ENCODE data around the gene ENOX1. TPM values are rescaled to one million over a fixed set of nuclear protein-coding genes. Genes with fewer than 3 reads are reported as not detected.

Gene ENOX1
- total and polyA plus RNA-seq, 2 of the 8 experiments (the other 6 are each of a cell fraction or from before 2014, with no cell fraction given) = 0.23 to 0.37 TPM

- TF ChIP-seq, protein P1, sequence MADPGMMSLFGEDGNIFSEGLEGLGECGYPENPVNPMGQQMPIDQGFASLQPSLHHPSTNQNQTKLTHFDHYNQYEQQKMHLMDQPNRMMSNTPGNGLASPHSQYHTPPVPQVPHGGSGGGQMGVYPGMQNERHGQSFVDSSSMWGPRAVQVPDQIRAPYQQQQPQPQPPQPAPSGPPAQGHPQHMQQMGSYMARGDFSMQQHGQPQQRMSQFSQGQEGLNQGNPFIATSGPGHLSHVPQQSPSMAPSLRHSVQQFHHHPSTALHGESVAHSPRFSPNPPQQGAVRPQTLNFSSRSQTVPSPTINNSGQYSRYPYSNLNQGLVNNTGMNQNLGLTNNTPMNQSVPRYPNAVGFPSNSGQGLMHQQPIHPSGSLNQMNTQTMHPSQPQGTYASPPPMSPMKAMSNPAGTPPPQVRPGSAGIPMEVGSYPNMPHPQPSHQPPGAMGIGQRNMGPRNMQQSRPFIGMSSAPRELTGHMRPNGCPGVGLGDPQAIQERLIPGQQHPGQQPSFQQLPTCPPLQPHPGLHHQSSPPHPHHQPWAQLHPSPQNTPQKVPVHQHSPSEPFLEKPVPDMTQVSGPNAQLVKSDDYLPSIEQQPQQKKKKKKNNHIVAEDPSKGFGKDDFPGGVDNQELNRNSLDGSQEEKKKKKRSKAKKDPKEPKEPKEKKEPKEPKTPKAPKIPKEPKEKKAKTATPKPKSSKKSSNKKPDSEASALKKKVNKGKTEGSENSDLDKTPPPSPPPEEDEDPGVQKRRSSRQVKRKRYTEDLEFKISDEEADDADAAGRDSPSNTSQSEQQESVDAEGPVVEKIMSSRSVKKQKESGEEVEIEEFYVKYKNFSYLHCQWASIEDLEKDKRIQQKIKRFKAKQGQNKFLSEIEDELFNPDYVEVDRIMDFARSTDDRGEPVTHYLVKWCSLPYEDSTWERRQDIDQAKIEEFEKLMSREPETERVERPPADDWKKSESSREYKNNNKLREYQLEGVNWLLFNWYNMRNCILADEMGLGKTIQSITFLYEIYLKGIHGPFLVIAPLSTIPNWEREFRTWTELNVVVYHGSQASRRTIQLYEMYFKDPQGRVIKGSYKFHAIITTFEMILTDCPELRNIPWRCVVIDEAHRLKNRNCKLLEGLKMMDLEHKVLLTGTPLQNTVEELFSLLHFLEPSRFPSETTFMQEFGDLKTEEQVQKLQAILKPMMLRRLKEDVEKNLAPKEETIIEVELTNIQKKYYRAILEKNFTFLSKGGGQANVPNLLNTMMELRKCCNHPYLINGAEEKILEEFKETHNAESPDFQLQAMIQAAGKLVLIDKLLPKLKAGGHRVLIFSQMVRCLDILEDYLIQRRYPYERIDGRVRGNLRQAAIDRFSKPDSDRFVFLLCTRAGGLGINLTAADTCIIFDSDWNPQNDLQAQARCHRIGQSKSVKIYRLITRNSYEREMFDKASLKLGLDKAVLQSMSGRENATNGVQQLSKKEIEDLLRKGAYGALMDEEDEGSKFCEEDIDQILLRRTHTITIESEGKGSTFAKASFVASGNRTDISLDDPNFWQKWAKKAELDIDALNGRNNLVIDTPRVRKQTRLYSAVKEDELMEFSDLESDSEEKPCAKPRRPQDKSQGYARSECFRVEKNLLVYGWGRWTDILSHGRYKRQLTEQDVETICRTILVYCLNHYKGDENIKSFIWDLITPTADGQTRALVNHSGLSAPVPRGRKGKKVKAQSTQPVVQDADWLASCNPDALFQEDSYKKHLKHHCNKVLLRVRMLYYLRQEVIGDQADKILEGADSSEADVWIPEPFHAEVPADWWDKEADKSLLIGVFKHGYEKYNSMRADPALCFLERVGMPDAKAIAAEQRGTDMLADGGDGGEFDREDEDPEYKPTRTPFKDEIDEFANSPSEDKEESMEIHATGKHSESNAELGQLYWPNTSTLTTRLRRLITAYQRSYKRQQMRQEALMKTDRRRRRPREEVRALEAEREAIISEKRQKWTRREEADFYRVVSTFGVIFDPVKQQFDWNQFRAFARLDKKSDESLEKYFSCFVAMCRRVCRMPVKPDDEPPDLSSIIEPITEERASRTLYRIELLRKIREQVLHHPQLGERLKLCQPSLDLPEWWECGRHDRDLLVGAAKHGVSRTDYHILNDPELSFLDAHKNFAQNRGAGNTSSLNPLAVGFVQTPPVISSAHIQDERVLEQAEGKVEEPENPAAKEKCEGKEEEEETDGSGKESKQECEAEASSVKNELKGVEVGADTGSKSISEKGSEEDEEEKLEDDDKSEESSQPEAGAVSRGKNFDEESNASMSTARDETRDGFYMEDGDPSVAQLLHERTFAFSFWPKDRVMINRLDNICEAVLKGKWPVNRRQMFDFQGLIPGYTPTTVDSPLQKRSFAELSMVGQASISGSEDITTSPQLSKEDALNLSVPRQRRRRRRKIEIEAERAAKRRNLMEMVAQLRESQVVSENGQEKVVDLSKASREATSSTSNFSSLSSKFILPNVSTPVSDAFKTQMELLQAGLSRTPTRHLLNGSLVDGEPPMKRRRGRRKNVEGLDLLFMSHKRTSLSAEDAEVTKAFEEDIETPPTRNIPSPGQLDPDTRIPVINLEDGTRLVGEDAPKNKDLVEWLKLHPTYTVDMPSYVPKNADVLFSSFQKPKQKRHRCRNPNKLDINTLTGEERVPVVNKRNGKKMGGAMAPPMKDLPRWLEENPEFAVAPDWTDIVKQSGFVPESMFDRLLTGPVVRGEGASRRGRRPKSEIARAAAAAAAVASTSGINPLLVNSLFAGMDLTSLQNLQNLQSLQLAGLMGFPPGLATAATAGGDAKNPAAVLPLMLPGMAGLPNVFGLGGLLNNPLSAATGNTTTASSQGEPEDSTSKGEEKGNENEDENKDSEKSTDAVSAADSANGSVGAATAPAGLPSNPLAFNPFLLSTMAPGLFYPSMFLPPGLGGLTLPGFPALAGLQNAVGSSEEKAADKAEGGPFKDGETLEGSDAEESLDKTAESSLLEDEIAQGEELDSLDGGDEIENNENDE (IDR thresholded peaks at IDR 0.05; ENCODE audit: insufficient replicate concordance, low read length) = no peak
Observed at GRCh38 chr13:43195551-43195950, 591.2 kb downstream of the ENOX1 start (continued).

Data from H1 (cell line).